ENCODE results near the gene DBR1.

The DBR1 gene

GRCh38 chr3:138174421-138175131, at the start of gene DBR1:
DBR1 (minus strand) TSS chr3:138174921; CDS start chr3:138174795, 126 bp downstream.
- Histone ChIP-seq H3K4me3 (ENCODE audit: low read depth, low read length) (peak within 1 kb of the TSS; percentile 73), H3K4me1 (no peaks in the 10 kb centered on the region), H3K4me2 (ENCODE audit: low read length) (peak within 1 kb of the TSS; percentile 78), H3K79me2 (no peaks in the 10 kb centered on the region), H3K27me3 (ENCODE audit: control insufficient read depth, insufficient read depth, low read length) (no peaks in the 10 kb centered on the region), H2AFZ (peak within 1 kb of the TSS; percentile 85), H3K36me3 (ENCODE audit: control insufficient read depth, insufficient read depth, low read length) (no peaks in the 10 kb centered on the region), H3K27ac (peak within 1 kb of the TSS; percentile 68), H3K9ac (no peak within 1 kb of the TSS), H3K9me3 (ENCODE audit: control insufficient read depth, low read length) (no peaks in the 10 kb centered on the region)
- TF ChIP-seq CTCF (IDR thresholded peaks at IDR 0.05) = peak; percentile 6

GRCh38 chr3:138222942-138223287, 48.2 kb upstream of the DBR1 start:
- no peaks in the 10 kb centered on the region for H3K36me3 ChIP-seq (ENCODE audit: control insufficient read depth, insufficient read depth, low read length)
- no peaks in the 10 kb centered on the region for H3K27me3 ChIP-seq (ENCODE audit: control insufficient read depth, insufficient read depth, low read length)
- no peak overlapping the region for H3K9ac ChIP-seq
- no peak for TF ChIP-seq CTCF (IDR thresholded peaks at IDR 0.05)
- H3K4me3 ChIP-seq (ENCODE audit: low read depth, low read length) = no peak overlapping the region
- no peak overlapping the region for H2AFZ ChIP-seq
- H3K27ac ChIP-seq = no peak overlapping the region
- no peaks in the 10 kb centered on the region for H3K9me3 ChIP-seq (ENCODE audit: control insufficient read depth, low read length)
- no peaks in the 10 kb centered on the region for H3K4me1 ChIP-seq
- no peak overlapping the region for H3K4me2 ChIP-seq (ENCODE audit: low read length)
- H3K79me2 ChIP-seq = peaks cover 11% of the 10 kb centered on the region

GRCh38 chr3:138222131-138222941, 47.6 kb upstream of the DBR1 start:
- H3K9ac ChIP-seq = no peak overlapping the region
- peaks cover 13% of the 10 kb centered on the region for H3K79me2 ChIP-seq
- no peak for TF ChIP-seq CTCF (IDR thresholded peaks at IDR 0.05)
- no peaks in the 10 kb centered on the region for H3K36me3 ChIP-seq (ENCODE audit: control insufficient read depth, insufficient read depth, low read length)
- H3K4me3 ChIP-seq (ENCODE audit: low read depth, low read length) = no peak overlapping the region
- no peak overlapping the region for H3K4me2 ChIP-seq (ENCODE audit: low read length)
- H2AFZ ChIP-seq = no peak overlapping the region
- H3K4me1 ChIP-seq = no peaks in the 10 kb centered on the region
- H3K27ac ChIP-seq = no peak overlapping the region
- H3K9me3 ChIP-seq (ENCODE audit: control insufficient read depth, low read length) = no peaks in the 10 kb centered on the region
- no peaks in the 10 kb centered on the region for H3K27me3 ChIP-seq (ENCODE audit: control insufficient read depth, insufficient read depth, low read length)

GRCh38 chr3:138220788-138221187, 46.1 kb upstream of the DBR1 start:
- TF ChIP-seq CTCF (IDR thresholded peaks at IDR 0.05) = no peak
- Histone ChIP-seq H2AFZ (no peak overlapping the region), H3K4me1 (no peaks in the 10 kb centered on the region), H3K9ac (no peak overlapping the region), H3K27ac (no peak overlapping the region), H3K27me3 (ENCODE audit: control insufficient read depth, insufficient read depth, low read length) (no peaks in the 10 kb centered on the region), H3K9me3 (ENCODE audit: control insufficient read depth, low read length) (no peaks in the 10 kb centered on the region), H3K4me3 (ENCODE audit: low read depth, low read length) (no peak overlapping the region), H3K79me2 (peaks cover 18% of the 10 kb centered on the region), H3K4me2 (ENCODE audit: low read length) (no peak overlapping the region), H3K36me3 (ENCODE audit: control insufficient read depth, insufficient read depth, low read length) (no peaks in the 10 kb centered on the region)

All from parathyroid adenoma (tissue), 2 donors.